B cell (primary cell): ENCODE results near the gene CBLB.

ENCODE experiments used
- EZH2 ChIP-seq: IDR thresholded peaks from 2 replicates; pipeline ENCODE4 v1.6.1; 2012; ENCODE audit warnings: borderline replicate concordance, low read depth, mild to moderate bottlenecking, moderate library complexity, low read length; ENCODE audit not compliant: insufficient read depth, poor library complexity, severe bottlenecking
- TF ChIP-seq, protein P1 (sequence below): fragments of 200-600 bp; IDR thresholded peaks from one replicate; pipeline ENCODE4 v1.8.0; 2022; ENCODE audit warnings: antibody characterized with exemption, mild to moderate bottlenecking

DNA sequence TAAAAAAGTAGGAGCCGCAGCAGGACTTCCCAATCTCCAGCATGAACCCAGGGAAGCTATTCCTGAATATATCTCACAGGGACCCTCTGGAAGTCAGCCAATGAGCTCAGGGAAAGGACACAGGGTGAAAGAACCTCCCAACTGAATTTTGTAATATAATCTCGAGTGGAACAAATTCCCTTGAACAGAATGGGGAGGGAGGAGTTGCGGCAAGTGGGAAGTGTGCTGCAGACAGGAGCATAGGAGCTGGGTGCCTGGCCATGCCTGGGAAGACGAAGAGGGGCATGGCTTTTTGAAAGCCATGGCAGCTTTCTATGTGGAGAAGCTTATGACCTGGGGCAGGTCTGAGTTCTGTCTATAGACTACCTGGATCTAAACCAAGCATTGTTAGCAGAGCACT, 98.4 kb downstream of the CBLB start:
- TF ChIP-seq, protein P1, sequence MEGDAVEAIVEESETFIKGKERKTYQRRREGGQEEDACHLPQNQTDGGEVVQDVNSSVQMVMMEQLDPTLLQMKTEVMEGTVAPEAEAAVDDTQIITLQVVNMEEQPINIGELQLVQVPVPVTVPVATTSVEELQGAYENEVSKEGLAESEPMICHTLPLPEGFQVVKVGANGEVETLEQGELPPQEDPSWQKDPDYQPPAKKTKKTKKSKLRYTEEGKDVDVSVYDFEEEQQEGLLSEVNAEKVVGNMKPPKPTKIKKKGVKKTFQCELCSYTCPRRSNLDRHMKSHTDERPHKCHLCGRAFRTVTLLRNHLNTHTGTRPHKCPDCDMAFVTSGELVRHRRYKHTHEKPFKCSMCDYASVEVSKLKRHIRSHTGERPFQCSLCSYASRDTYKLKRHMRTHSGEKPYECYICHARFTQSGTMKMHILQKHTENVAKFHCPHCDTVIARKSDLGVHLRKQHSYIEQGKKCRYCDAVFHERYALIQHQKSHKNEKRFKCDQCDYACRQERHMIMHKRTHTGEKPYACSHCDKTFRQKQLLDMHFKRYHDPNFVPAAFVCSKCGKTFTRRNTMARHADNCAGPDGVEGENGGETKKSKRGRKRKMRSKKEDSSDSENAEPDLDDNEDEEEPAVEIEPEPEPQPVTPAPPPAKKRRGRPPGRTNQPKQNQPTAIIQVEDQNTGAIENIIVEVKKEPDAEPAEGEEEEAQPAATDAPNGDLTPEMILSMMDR = no peak
- TF ChIP-seq EZH2 = no peak
